K562 (cell line): Measurements from ENCODE around the gene PTGIS. TPM values are rescaled to one million over a fixed set of nuclear protein-coding genes. Genes with fewer than 3 reads are reported as not detected.

Source experiments
- ATAC-seq: fragments of 200-7000 bp; cut with Tn5 transposase; 3 replicates; pipeline ENCODE4 v1.9.1; 2020; ENCODE audit warnings: moderate library complexity
- BruUV-seq: library from RNA; stranded (reverse); fragments of 400-500 nt; replicated peaks from 2 replicates; lab custom pipeline; 2021; lab: Mats Ljungman, UMichigan
- CTCF ChIA-PET: fragments of 300-600 bp; formaldehyde crosslinking; extraction: SDS; loops from one replicate; lab custom pipeline; 2021; ENCODE audit warnings: low intra/inter-chr PET ratio; lab: Yijun Ruan, JAX
- POLR2A ChIA-PET: fragments of 300-600, 350-650 bp; sonication (Branson Sonifier 250); formaldehyde crosslinking; extraction: SDS; loops from one replicate; lab custom pipeline; 2021; ENCODE audit warnings: antibody characterized with exemption, inconsistent platforms; lab: Yijun Ruan, JAX
- DNase-seq, 4 experiments: peaks; one replicate each; pipeline versions ENCODE4 v3.0.0 to v3.0.0-alpha.2; 2011 to 2018; ENCODE audit warnings: low spot score in 3 of 4, mixed read lengths in 3 of 4; ENCODE audit errors: extremely low read depth in 1 of 4
- FAIRE-seq: peaks from 2 replicates; lab custom pipeline; 2011; peaks lifted over from hg19 to GRCh38; lab: Jason Lieb, UNC
- H2AFZ ChIP-seq: 2 replicates; pipeline ENCODE4 v1.6.0; 2011; ENCODE audit warnings: low read depth, low read length, control low read depth, inconsistent platforms
- H3K27ac ChIP-seq: fragments of 200-600 bp; 3 replicates; pipeline ENCODE4 v1.8.0; 2011; ENCODE audit warnings: low read depth, mild to moderate bottlenecking, control low read depth, inconsistent platforms, low read length, moderate library complexity, mixed read lengths; ENCODE audit errors: extremely low read depth
- H3K27me3 ChIP-seq, 2 experiments: fragments of 300-600 bp in 1 of 2; 2 replicates in 1 of 2; 3 replicates in 1 of 2; pipeline versions ENCODE4 v1.6.0 to v1.8.0; 2011; ENCODE audit warnings: inconsistent platforms in 2 of 2, low read length in 2 of 2, mild to moderate bottlenecking in 1 of 2, mixed read lengths in 1 of 2, moderate library complexity in 1 of 2; ENCODE audit not compliant: control insufficient read depth in 2 of 2, insufficient read depth in 2 of 2
- H3K36me3 ChIP-seq: fragments of 300-600 bp; 3 replicates; pipeline ENCODE4 v1.8.0; 2011; ENCODE audit warnings: mild to moderate bottlenecking, low read length, inconsistent platforms; ENCODE audit not compliant: control insufficient read depth, insufficient read depth
- H3K4me1 ChIP-seq, 2 experiments: fragments of 200-600 bp in 1 of 2; replicated peaks in 1 of 2; 2 replicates in 1 of 2; 3 replicates in 1 of 2; pipeline versions ENCODE4 v1.5.1 to v1.8.0; 2011; ENCODE audit warnings: inconsistent platforms in 2 of 2, low read length in 2 of 2, mild to moderate bottlenecking in 1 of 2, mixed read lengths in 1 of 2, moderate library complexity in 1 of 2; ENCODE audit not compliant: control insufficient read depth in 2 of 2, insufficient read depth in 2 of 2
- H3K4me2 ChIP-seq: 2 replicates; pipeline ENCODE4 v1.6.1; 2011; ENCODE audit warnings: low read length, control low read depth, inconsistent platforms, mixed read lengths; ENCODE audit not compliant: insufficient read depth
- H3K4me3 ChIP-seq: fragments of 200-600 bp; sonication (generic), shearing (Covaris generic); 2 replicates; pipeline ENCODE4 v1.5.1; 2016; ENCODE audit warnings: control low read depth, inconsistent platforms
- H3K79me2 ChIP-seq: fragments of 200-600 bp; 3 replicates; pipeline ENCODE4 v1.8.0; 2011; ENCODE audit warnings: low read length, inconsistent platforms; ENCODE audit not compliant: control insufficient read depth, insufficient read depth
- H3K9ac ChIP-seq, 2 experiments: 2 replicates each; pipeline versions ENCODE4 v1.6.0 to v1.6.1; 2011; ENCODE audit warnings: low read depth in 2 of 2, low read length in 2 of 2, control low read depth in 1 of 2, inconsistent platforms in 1 of 2, mild to moderate bottlenecking in 1 of 2, mixed read lengths in 1 of 2; ENCODE audit not compliant: insufficient read depth in 1 of 2
- H3K9me1 ChIP-seq: one replicate; pipeline ENCODE4 v1.6.0; 2011; ENCODE audit warnings: inconsistent platforms, mild to moderate bottlenecking, low read length, moderate library complexity; ENCODE audit not compliant: control insufficient read depth, insufficient read depth
- H3K9me3 ChIP-seq: replicated peaks from 2 replicates; pipeline ENCODE4 v1.5.1; 2011; ENCODE audit warnings: low read depth, low read length, inconsistent platforms; ENCODE audit not compliant: control insufficient read depth, insufficient read depth
- H4K20me1 ChIP-seq: replicated peaks from 2 replicates; pipeline ENCODE4 v1.6.1; 2011; ENCODE audit warnings: low read length, inconsistent platforms, mixed read lengths; ENCODE audit not compliant: control insufficient read depth, insufficient read depth
- EP400 ChIP-seq: fragments of 450-650 bp; IDR thresholded peaks from 2 replicates; pipeline ENCODE4 v1.6.1; 2017; ENCODE audit warnings: antibody characterized with exemption, mild to moderate bottlenecking, moderate library complexity
- EZH2 ChIP-seq: IDR thresholded peaks from 2 replicates; pipeline ENCODE4 v1.6.1; 2012; ENCODE audit warnings: low read depth, mild to moderate bottlenecking, inconsistent platforms, low read length, borderline replicate concordance
- FOXA1 ChIP-seq: fragments of 450-650 bp; IDR thresholded peaks from 2 replicates; pipeline ENCODE4 v1.6.1; 2016; ENCODE audit warnings: mild to moderate bottlenecking, borderline replicate concordance
- MCM3 ChIP-seq: fragments of 450-650 bp; IDR thresholded peaks from 2 replicates; pipeline ENCODE4 v1.6.1; 2016
- MTA3 ChIP-seq: fragments of 450-650 bp; formaldehyde crosslinking; IDR thresholded peaks from 2 replicates; pipeline ENCODE4 v1.6.1; 2017; ENCODE audit warnings: mild to moderate bottlenecking, borderline replicate concordance
- NCOA4 ChIP-seq: fragments of 450-650 bp; IDR thresholded peaks from 2 replicates; pipeline ENCODE4 v1.6.1; 2018; ENCODE audit warnings: mild to moderate bottlenecking; ENCODE audit not compliant: partially characterized antibody
- SIX5 ChIP-seq, 2 experiments: IDR thresholded peaks; 2 replicates each; pipeline ENCODE4 v1.6.1; 2011; ENCODE audit warnings: low read length in 2 of 2, borderline replicate concordance in 1 of 2, low read depth in 1 of 2, mild to moderate bottlenecking in 1 of 2, moderate library complexity in 1 of 2; ENCODE audit not compliant: insufficient read depth in 1 of 2
- SMC3 ChIP-seq: conservative IDR thresholded peaks from 2 replicates; pipeline ENCODE4 v1.6.1; 2011; ENCODE audit warnings: low read depth, low read length, improper control_type of control experiment; ENCODE audit not compliant: insufficient read depth
- TAF1 ChIP-seq: IDR thresholded peaks from 2 replicates; pipeline ENCODE4 v1.6.1; 2011; ENCODE audit warnings: mild to moderate bottlenecking, low read length, moderate library complexity; ENCODE audit not compliant: insufficient read depth, control insufficient read depth, severe bottlenecking; ENCODE audit errors: extremely low read depth
- ZNF143 ChIP-seq: sonication (generic); formaldehyde crosslinking; IDR thresholded peaks from 2 replicates; pipeline ENCODE4 v1.9.0; 2022; ENCODE audit warnings: mild to moderate bottlenecking, missing genetic modification reagents
- ZNF282 ChIP-seq: sonication (generic); formaldehyde crosslinking; IDR thresholded peaks from 2 replicates; pipeline ENCODE4 v1.8.1; 2023; ENCODE audit warnings: missing genetic modification reagents
- ZNF311 ChIP-seq: fragments of 250-450 bp; sonication (Bioruptor Pico); IDR thresholded peaks from 2 replicates; pipeline ENCODE4 v1.4.0; 2020; ENCODE audit warnings: mild to moderate bottlenecking, moderate library complexity
- ZNF324 ChIP-seq: fragments of 250-450 bp; sonication (Bioruptor Pico); IDR thresholded peaks from 2 replicates; pipeline ENCODE4 v1.4.0; 2020; ENCODE audit warnings: mild to moderate bottlenecking
- ZNF444 ChIP-seq: fragments of 250-450 bp; sonication (Bioruptor Pico); IDR thresholded peaks from 2 replicates; pipeline ENCODE4 v1.4.0; 2020; ENCODE audit warnings: mild to moderate bottlenecking, moderate library complexity
- ZNF668 ChIP-seq: fragments of 250-450 bp; sonication (Bioruptor Pico); IDR thresholded peaks from 2 replicates; pipeline ENCODE4 v1.8.0; 2022; ENCODE audit warnings: mild to moderate bottlenecking, inconsistent platforms
- WGBS: fragments of 100-300 bp; shearing (Covaris generic); methylation state at CpG from one replicate; pipeline ENCODE4 v1.1.6; 2016; ENCODE audit warnings: low coverage, mixed read lengths; ENCODE audit not compliant: insufficient coverage; ENCODE audit errors: missing lambda C conversion rate; 5-methylcytosine and 5-hydroxymethylcytosine counted together
- in situ Hi-C: fragments of 300-500 bp; cut with MboI; formaldehyde crosslinking; loops from 4 replicates; pipeline ENCODE4 v1.15.0; 2018; ENCODE audit warnings: inconsistent platforms, mixed read lengths
- intact Hi-C: fragments of 100-400 bp; cut with micrococcal nuclease; formaldehyde crosslinking; loops from 2 replicates; pipeline ENCODE4 v1.14.2; 2022
- polyA plus RNA-seq, 8 experiments: library from polyadenylated mRNA; depleted of rRNA in 4 of 8; stranded (reverse) in 5 of 8; unstranded in 3 of 8; fragments of >200 nt; fragmentation: Nextera tagmentation in 2 of 8; fragmentation: Illumina TruSeq in 1 of 8; extraction: Ambion mirVana in 2 of 8; extraction: Trizol in 1 of 8; gene quantifications; 2 replicates each; pipeline versions ENCODE4 v1.2.1 to v1.2.3, GENCODE V29; 2011 to 2014; ENCODE audit warnings: inconsistent platforms in 1 of 8, missing spikeins in 1 of 8
- total RNA-seq, 7 experiments: library from RNA; depleted of rRNA in 6 of 7; stranded (reverse); fragments of >200 nt in 6 of 7; fragmentation: Illumina TruSeq in 2 of 7; extraction: Trizol in 2 of 7; gene quantifications; 2 replicates each; pipeline versions ENCODE4 v1.2.1 to v1.2.3, GENCODE V29; 2011 to 2021; ENCODE audit warnings: low replicate concordance in 1 of 7
- TF ChIP-seq, protein P1 (sequence below): fragments of 250-450 bp; sonication (Bioruptor Pico); IDR thresholded peaks from 2 replicates; pipeline ENCODE4 v1.4.0; 2020
- TF ChIP-seq, protein P2 (sequence below): fragments of 250-450 bp; sonication (Bioruptor Pico); IDR thresholded peaks from 2 replicates; pipeline ENCODE4 v1.9.0; 2021; ENCODE audit warnings: mild to moderate bottlenecking, inconsistent platforms
- TF ChIP-seq, protein P3 (sequence below): fragments of 250-450 bp; sonication (Bioruptor Pico); IDR thresholded peaks from 2 replicates; pipeline ENCODE4 v1.5.0; 2020; ENCODE audit warnings: mild to moderate bottlenecking, borderline replicate concordance

Gene PTGIS
- total and polyA plus RNA-seq, 9 of the 15 experiments (the other 6 are each of a cell fraction or from before 2014, with no cell fraction given), result not detected

DNA sequence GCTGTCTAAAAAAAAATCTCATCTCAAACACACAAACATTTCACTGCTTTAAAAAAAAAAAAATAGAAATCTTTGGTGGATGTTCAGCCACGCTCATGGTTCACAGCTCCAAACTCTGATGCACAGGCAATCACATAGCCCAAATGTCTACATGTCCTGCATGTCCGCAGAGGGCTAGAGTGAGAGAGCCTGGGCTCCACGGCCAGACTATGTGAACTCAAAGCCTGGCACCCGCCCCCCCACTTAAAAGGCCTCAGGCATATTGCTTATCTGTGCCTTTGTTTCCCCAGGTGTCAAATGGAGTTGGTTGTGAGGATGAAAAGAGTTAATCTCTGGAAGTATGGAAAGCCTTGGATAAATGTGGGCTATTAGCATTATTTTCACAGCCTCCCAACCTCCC lies 10.5 kb upstream of the PTGIS start:
- CTCF ChIA-PET, result no interaction called here
- Histone ChIP-seq H3K9me1 (no peaks in the 10 kb centered on the region), H2AFZ (no peak overlapping the region), H3K27ac (no peak overlapping the region), H4K20me1 (no peaks in the 10 kb centered on the region), H3K27me3 (peaks cover 30 to 39% of the 10 kb centered on the region in 2 experiments), H3K79me2 (no peaks in the 10 kb centered on the region), H3K9ac (no peak overlapping the region), H3K9me3 (peaks cover 7% of the 10 kb centered on the region; the same call in 1 of the 2 replicates), H3K4me2 (no peak overlapping the region), H3K4me3 (no peak overlapping the region), H3K4me1 (peaks cover 0 to 2% of the 10 kb centered on the region in 2 experiments; a peak in 2 of 5 replicates)
- FAIRE-seq, result no peak
- BruUV-seq, result no TSS peak
- DNase-seq, result no peak
- intact Hi-C loops (no loop called here), in situ Hi-C loops (no loop called here)
- no peak for ATAC-seq
- POLR2A ChIA-PET, result no interaction called here
- 0% methylated on average over 4 of the region's 4 CpGs for WGBS
- TF ChIP-seq ZNF444 (CRISPR knock-in tag), result no peak
- no peak for TF ChIP-seq SIX5 (IDR thresholded peaks at IDR 0.05; ENCODE audit: borderline replicate concordance in 1 of 2, insufficient read depth in 1 of 2, low read depth in 1 of 2, low read length in 2 of 2)
- no peak for TF ChIP-seq ZNF143 (CRISPR knock-in tag)
- no peak for TF ChIP-seq SMC3
- TF ChIP-seq ZNF311 (CRISPR knock-in tag), result no peak
- TF ChIP-seq ZNF324 (CRISPR knock-in tag), result no peak
- no peak for TF ChIP-seq ZNF668 (CRISPR knock-in tag)
- TF ChIP-seq, protein P1, sequence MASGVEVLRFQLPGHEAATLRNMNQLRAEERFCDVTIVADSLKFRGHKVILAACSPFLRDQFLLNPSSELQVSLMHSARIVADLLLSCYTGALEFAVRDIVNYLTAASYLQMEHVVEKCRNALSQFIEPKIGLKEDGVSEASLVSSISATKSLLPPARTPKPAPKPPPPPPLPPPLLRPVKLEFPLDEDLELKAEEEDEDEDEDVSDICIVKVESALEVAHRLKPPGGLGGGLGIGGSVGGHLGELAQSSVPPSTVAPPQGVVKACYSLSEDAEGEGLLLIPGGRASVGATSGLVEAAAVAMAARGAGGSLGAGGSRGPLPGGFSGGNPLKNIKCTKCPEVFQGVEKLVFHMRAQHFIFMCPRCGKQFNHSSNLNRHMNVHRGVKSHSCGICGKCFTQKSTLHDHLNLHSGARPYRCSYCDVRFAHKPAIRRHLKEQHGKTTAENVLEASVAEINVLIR (CRISPR knock-in tag), result no peak
- TF ChIP-seq ZNF282 (CRISPR knock-in tag), result no peak
- TF ChIP-seq MCM3, result no peak
- TF ChIP-seq, protein P2, sequence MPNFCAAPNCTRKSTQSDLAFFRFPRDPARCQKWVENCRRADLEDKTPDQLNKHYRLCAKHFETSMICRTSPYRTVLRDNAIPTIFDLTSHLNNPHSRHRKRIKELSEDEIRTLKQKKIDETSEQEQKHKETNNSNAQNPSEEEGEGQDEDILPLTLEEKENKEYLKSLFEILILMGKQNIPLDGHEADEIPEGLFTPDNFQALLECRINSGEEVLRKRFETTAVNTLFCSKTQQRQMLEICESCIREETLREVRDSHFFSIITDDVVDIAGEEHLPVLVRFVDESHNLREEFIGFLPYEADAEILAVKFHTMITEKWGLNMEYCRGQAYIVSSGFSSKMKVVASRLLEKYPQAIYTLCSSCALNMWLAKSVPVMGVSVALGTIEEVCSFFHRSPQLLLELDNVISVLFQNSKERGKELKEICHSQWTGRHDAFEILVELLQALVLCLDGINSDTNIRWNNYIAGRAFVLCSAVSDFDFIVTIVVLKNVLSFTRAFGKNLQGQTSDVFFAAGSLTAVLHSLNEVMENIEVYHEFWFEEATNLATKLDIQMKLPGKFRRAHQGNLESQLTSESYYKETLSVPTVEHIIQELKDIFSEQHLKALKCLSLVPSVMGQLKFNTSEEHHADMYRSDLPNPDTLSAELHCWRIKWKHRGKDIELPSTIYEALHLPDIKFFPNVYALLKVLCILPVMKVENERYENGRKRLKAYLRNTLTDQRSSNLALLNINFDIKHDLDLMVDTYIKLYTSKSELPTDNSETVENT, result no peak
- no peak for TF ChIP-seq TAF1
- no peak for TF ChIP-seq FOXA1
- TF ChIP-seq NCOA4, result no peak
- TF ChIP-seq, protein P3, sequence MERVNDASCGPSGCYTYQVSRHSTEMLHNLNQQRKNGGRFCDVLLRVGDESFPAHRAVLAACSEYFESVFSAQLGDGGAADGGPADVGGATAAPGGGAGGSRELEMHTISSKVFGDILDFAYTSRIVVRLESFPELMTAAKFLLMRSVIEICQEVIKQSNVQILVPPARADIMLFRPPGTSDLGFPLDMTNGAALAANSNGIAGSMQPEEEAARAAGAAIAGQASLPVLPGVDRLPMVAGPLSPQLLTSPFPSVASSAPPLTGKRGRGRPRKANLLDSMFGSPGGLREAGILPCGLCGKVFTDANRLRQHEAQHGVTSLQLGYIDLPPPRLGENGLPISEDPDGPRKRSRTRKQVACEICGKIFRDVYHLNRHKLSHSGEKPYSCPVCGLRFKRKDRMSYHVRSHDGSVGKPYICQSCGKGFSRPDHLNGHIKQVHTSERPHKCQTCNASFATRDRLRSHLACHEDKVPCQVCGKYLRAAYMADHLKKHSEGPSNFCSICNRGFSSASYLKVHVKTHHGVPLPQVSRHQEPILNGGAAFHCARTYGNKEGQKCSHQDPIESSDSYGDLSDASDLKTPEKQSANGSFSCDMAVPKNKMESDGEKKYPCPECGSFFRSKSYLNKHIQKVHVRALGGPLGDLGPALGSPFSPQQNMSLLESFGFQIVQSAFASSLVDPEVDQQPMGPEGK, result no peak
- TF ChIP-seq EP400, result no peak
- no peak for TF ChIP-seq MTA3
- no peak for TF ChIP-seq EZH2
- TF ChIP-seq, all 486 proteins: peak for 0
- no peaks in the 10 kb centered on the region for H3K36me3 ChIP-seq
